Neural progenitor cell (in vitro differentiated cells): ENCODE results near the gene ALDH6A1.

ENCODE experiments used
- EZH2 ChIP-seq: fragments of 200-600 bp; sonication (generic); IDR thresholded peaks from 2 replicates; pipeline ENCODE4 v1.6.1; 2017; ENCODE audit warnings: antibody characterized with exemption, mild to moderate bottlenecking, moderate library complexity
- EZH2phosphoT487 ChIP-seq: fragments of 200-600 bp; sonication (generic); IDR thresholded peaks from 2 replicates; pipeline ENCODE4 v1.6.1; 2017; ENCODE audit warnings: antibody characterized with exemption
- TF ChIP-seq, protein P1 (sequence below): fragments of 200-600 bp; sonication (generic); IDR thresholded peaks from 2 replicates; pipeline ENCODE4 v1.5.1; 2017; ENCODE audit warnings: antibody characterized with exemption, mild to moderate bottlenecking

DNA sequence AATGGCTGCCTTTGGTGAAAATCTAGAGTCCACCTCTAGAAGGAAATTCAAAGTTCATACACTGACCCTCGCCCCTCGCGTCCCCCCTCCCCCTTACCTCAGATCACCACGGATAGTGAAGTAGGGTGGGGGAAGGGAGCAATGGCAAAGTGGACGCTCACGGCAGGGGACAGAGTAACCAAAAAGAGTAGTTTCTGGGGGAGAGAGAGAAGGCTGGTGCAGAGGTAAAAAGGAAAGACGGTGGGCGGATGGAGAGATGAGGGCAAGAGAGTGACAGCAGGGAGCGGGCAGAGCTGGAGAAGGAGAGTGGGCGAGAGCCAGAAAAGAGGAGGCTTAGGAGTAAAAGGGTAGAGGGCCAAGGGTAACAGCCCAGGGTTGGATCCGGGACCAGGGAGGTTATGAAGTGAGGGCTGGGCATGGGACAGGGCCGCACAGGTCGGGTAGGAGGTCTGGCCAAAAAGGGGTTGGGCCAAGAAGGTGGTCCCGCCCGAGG, 423 bp downstream of the ALDH6A1 start:
- TF ChIP-seq, protein P1, sequence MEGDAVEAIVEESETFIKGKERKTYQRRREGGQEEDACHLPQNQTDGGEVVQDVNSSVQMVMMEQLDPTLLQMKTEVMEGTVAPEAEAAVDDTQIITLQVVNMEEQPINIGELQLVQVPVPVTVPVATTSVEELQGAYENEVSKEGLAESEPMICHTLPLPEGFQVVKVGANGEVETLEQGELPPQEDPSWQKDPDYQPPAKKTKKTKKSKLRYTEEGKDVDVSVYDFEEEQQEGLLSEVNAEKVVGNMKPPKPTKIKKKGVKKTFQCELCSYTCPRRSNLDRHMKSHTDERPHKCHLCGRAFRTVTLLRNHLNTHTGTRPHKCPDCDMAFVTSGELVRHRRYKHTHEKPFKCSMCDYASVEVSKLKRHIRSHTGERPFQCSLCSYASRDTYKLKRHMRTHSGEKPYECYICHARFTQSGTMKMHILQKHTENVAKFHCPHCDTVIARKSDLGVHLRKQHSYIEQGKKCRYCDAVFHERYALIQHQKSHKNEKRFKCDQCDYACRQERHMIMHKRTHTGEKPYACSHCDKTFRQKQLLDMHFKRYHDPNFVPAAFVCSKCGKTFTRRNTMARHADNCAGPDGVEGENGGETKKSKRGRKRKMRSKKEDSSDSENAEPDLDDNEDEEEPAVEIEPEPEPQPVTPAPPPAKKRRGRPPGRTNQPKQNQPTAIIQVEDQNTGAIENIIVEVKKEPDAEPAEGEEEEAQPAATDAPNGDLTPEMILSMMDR: no peak
- no peak for TF ChIP-seq EZH2
- no peak for TF ChIP-seq EZH2phosphoT487
